HG02852 (cell line): ENCODE data around the gene FAM3D.
"Not testable (repeated sequence)": the region's sequence is repeated elsewhere in the genome, so short reads cannot be mapped to it uniquely, and the experiment has no call there.

Experiments used
- ATAC-seq: cut with Tn5 transposase; IDR thresholded peaks from one replicate; pipeline ENCODE4 v1.9.1; 2021; ENCODE audit warnings: mild to moderate bottlenecking, moderate library complexity; ENCODE audit not compliant: unreplicated experiment

FAM3D gene

DNA sequence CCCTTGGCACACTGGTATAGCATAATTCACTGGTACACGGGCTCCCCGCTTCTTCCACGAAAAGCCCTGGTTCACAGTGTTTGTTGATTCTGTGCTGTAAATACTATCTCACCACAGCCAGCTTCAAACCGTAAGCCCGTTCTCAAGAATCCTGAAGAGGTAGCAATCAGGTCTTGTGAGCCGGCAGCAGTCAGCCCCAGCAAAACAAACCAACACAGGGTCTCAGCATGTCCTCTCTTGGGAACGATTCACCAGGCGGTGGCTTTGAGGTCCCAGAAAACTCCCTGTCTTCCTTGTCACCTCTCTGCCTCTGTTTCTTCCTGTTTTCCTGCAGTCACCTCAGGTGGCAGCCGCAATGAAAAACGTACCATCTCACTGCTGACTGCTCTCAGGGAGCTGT, 19.1 kb upstream of the FAM3D start:
- no peak for ATAC-seq

DNA sequence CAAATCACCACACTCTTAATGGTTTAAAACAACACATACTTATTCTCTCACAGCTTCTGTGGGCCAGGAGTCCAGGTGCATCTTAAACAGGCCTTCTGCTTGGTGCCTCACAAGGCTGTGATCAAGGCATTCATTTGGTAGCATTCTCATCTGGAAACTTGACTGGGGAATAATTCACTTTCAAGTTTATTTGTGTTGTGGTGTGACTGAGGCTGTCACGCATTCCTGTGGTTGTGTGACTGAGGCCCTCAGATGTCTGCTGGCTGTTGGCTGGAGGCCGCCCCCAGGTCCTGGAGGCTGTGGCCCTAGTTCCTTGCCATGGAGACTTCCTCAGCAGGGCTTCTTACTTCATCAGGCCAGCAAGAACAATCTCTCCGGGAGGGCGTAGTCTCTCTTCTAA, 16.9 kb upstream of the FAM3D start:
- peak; percentile 72 for ATAC-seq

DNA sequence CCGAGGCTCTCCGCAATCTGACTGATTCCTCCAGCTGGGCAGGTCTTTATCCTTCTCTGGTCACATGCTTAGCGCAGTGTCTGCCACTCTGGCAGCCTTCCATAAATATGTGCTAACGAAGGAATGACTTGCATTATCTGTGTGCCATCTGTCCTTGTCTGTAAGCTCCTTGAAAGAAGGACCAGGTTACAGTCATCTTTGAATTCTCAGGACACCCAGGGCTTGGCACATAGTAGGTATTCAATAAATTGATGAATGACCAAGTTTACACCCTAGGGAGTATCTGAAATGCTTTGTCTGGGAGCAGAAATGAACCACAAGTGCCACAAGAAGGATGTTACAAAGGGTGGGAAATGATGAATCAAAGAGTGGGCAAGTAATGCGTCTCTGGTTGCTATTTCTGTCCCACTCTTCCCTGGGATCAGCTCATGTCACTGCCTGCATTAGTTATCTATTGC, 16.5 kb upstream of the FAM3D start:
- ATAC-seq, result no peak

DNA sequence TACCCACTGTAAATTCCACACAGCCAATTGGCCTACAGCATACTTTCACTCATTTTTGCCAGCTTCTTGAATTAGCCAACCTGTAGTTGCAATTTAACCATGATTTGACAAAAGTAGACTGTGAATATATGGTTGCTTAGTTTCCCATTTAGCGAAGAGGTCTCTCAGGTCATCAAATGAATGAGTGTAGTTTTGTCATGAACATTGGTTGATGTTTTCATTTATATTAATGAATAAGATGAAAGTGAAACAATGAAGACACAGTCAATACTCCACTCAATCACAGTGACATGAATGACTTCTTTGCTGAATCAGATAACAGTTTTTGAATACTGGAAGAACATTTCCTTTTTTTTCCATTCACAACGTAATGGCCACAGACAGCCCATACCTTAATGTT, 15.3 kb upstream of the FAM3D start:
- ATAC-seq, result no peak

- ATAC-seq, result no peak
Observed at GRCh38 chr3:58680879-58681525, 14.4 kb upstream of the FAM3D start.

- no peak for ATAC-seq
Observed at GRCh38 chr3:58679974-58680666, 13.5 kb upstream of the FAM3D start.

DNA sequence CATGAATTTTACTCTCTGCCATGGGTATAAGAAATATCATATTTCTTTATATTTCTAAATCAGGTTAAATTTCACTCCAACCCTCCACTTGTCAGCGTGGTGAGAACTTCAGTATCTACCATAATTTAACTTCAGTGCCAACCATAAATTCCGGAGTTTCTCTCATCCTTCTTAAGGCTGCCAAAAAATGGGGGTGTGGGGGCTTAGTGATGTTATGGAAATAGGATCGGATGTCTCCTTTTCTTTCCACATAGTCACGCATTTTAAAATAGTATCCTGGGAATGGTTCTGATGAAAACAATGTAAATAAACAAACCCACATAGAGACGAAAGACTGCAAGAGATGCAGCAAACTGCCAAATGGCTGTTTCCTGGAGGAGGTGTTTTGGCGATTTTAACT, 12.9 kb upstream of the FAM3D start:
- ATAC-seq, result no peak

DNA sequence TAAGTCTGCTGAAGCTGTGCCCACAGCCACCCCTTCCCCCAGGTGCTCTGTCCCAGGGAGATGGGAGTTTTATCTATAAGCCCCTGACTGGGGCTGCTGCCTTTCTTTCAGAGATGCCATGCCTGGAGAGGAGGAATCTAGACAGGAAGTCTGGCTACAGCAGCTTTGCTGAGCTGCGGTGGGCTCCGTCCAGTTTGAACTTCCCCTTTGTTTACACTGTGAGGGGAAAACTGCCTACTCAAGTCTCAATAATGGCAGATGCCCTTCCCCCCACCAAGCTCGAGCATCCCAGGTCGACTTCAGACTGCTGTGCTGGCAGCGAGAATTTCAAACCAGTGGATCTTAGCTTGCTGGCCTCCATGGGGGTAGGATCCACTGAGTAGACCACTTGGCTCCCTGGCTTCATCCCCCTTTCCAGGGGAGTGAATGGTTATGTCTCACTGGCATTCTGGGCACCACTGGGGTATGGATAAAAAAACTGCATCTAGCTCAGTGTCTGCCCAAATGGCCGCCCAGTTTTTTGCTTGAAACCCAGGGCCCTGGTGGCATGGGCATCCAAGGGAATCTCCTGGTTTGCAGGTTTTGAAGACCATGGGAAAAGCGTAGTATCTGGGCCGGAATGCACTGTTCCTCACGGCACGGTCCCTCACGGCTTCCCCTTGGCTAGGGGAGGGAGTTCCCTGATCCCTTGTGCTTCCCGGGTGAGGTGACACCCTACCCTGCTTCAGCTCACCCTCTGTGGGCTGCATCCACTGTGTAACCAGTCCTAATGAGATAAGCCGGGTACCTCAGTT, 11.8 kb upstream of the FAM3D start:
- not testable (repeated sequence) for ATAC-seq

DNA sequence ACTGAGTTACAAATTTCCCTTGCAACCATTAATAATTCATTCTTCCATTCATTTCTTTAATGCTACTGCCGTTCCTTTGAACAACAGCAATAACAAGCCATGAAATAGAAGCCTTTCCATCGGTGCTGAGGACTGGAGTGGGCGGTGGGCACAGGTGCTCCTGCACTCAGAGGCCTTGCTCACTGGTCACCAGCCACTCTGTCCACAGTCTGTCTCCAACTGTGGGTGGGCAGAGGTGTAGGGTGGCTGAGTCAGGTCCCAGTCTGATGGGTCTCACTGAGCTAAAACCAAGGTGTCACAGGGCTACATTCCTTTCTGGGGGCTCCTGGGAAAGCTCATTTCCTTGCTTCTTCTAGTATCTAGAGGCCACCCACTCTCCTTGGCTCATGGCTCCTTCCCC, 6.3 kb upstream of the FAM3D start:
- no peak for ATAC-seq

DNA sequence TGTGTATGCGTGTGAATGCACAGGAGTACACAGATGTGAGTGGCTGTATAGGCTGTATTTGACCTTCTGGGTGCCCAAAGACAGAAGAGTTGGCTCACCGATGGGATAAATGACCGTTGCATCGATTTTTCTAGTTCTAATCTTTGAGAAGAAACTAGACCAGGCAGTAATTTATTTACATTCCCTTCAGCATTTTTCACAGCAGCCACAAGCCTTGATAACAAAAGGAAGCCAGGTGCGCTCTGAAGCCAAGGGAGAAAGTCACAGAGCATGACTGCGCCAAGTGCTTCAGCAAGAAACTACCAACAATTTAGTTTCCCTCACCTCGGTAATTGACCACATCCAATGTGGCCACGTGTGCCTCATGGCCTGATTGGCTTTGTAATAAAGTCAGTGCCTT, 5.9 kb upstream of the FAM3D start:
- no peak for ATAC-seq

- no peak for ATAC-seq
Observed at GRCh38 chr3:58670506-58671135, 4.0 kb upstream of the FAM3D start.

- no peak for ATAC-seq
Observed at GRCh38 chr3:58668247-58668646, 1.7 kb upstream of the FAM3D start.

DNA sequence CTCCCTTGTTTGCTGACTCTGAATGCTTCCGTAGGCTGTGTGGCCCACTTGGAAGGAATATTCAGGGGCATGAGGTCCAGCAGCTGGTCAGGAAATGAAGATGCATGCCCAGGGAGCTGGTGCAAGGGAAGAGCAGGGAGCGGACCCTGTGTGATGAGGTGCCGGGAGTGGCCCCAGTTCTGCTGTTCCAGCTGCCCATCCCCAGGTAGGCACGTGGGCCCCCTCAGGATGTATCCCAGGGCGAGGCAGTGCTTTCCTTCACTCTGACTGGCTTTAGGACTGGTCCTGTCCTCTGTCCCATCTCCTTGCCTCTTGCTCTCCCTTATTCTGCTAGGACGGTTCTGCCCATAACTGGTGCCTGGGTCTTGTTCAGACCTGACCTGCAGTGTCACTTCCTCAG, 1.1 kb upstream of the FAM3D start:
- no peak for ATAC-seq

DNA sequence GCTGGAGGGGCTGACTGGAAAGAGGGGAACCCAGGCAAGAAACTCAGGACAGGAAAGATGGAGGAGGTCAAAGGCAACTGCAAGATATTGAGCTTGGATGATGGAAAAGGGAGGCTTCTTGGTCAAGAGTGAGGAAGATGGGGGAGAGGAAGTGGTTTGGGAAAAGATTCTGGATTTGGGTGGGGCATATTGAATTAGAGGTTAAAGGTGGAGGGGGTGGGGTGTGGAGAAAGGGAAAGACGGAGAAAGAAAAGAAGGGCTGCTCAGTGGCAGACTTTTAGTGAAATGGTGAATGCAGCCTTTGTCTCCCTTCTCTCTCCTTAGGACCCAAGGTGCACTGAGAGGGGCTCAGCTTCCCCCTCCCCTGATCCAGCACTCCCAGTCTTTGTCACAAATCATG, 655 bp upstream of the FAM3D start:
- ATAC-seq, result no peak

- no peak for ATAC-seq
Observed at GRCh38 chr3:58665405-58665804, 1.2 kb downstream of the FAM3D start.

DNA sequence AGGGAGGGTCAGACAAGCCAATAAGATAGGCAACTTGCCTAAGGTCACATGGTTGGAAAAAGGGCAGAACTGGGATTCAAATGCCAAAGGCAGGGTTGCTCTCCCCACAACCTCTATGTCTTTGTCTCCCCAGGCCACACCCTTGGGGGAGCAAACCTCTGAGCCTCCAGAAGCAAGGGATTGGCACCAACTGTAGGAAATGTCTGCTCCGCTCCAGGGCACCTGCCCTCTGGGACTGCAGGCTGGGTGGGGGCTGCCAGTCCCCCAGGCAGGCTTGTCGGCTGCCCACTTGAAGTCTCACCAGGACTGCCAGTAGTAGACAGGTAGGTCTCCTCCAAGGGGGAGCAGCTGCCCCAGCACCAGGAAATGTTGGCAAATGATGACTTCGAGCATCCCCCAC, 2.0 kb downstream of the FAM3D start:
- ATAC-seq, result no peak

GRCh38 chr3:58661836-58662420, 4.6 kb downstream of the FAM3D start:
- no peak for ATAC-seq

GRCh38 chr3:58660998-58661397, 5.6 kb downstream of the FAM3D start:
- no peak for ATAC-seq

GRCh38 chr3:58659051-58659675, 7.4 kb downstream of the FAM3D start:
- ATAC-seq, result no peak

GRCh38 chr3:58658508-58658907, 8.1 kb downstream of the FAM3D start:
- no peak for ATAC-seq
